Measurements from ENCODE around the gene PLOD1.

The PLOD1 gene

GRCh38 chr1:11979028-11979850 lies 44.7 kb downstream of the PLOD1 start:
- Histone ChIP-seq H3K4me3 (ENCODE audit: low read depth, low read length) (no peak overlapping the region), H2BK5ac (ENCODE audit: low read depth, low read length, poor library complexity) (no peak overlapping the region), H4K12ac (ENCODE audit: low read depth, low read length) (no peak overlapping the region), H2BK12ac (ENCODE audit: low read length) (no peak overlapping the region), H3K14ac (ENCODE audit: low read length) (no peak overlapping the region), H3K4ac (ENCODE audit: low read depth, low read length) (no peak overlapping the region), H3K23ac (ENCODE audit: low read length) (no peak overlapping the region), H3K36me3 (ENCODE audit: control insufficient read depth in 1 of 2, insufficient read depth in 2 of 2, low read length in 2 of 2) (peaks cover 33 to 37% of the 10 kb centered on the region in 2 experiments), H3K4me1 (ENCODE audit: control insufficient read depth in 1 of 2, insufficient read depth in 2 of 2, low read length in 2 of 2) (peaks cover 12 to 17% of the 10 kb centered on the region in 2 experiments), H3K4me2 (ENCODE audit: low read length) (peak overlapping the region; percentile 65), H3K79me2 (ENCODE audit: control insufficient read depth, insufficient read depth, low read length, poor library complexity) (peaks cover 5% of the 10 kb centered on the region), H4K8ac (ENCODE audit: low read depth, low read length) (no peak overlapping the region), H2AFZ (ENCODE audit: insufficient read depth, low read length, poor library complexity) (no peak overlapping the region), H4K91ac (ENCODE audit: low read depth, low read length) (no peak overlapping the region), H3K27ac (ENCODE audit: low read depth, low read length) (peak overlapping the region; percentile 55), H3K27me3 (ENCODE audit: insufficient read depth, low read length) (no peaks in the 10 kb centered on the region), H2BK120ac (ENCODE audit: insufficient read depth, low read length, poor library complexity) (no peak overlapping the region), H3K79me1 (ENCODE audit: low read length) (peaks cover 4% of the 10 kb centered on the region), H3K9ac (ENCODE audit: low read length) (no peak overlapping the region), H2AK5ac (ENCODE audit: low read length) (no peak overlapping the region), H3K18ac (ENCODE audit: low read length) (no peak overlapping the region), H3K9me3 (ENCODE audit: insufficient read depth, low read depth, low read length) (no peaks in the 10 kb centered on the region)
- no peak for DNase-seq
- WGBS (ENCODE audit: extremely low coverage, insufficient coverage, insufficient read length) = no CpG with 5 or more reads among the region's 29 CpGs

- Histone ChIP-seq H3K4ac (ENCODE audit: low read depth, low read length) (peak within 1 kb of the TSS; percentile 77), H2BK5ac (ENCODE audit: low read depth, low read length, poor library complexity) (peak within 1 kb of the TSS; percentile 32), H2BK12ac (ENCODE audit: low read length) (no peak within 1 kb of the TSS), H3K4me1 (ENCODE audit: control insufficient read depth in 1 of 2, insufficient read depth in 2 of 2, low read length in 2 of 2) (peaks cover 12 to 17% of the 10 kb centered on the region in 2 experiments), H4K8ac (ENCODE audit: low read depth, low read length) (peak within 1 kb of the TSS; percentile 91), H3K27ac (ENCODE audit: low read depth, low read length) (peak within 1 kb of the TSS; percentile 88), H2AFZ (ENCODE audit: insufficient read depth, low read length, poor library complexity) (peak within 1 kb of the TSS; percentile 57), H3K36me3 (ENCODE audit: control insufficient read depth in 1 of 2, insufficient read depth in 2 of 2, low read length in 2 of 2) (peaks cover 31 to 36% of the 10 kb centered on the region in 2 experiments), H3K9me3 (ENCODE audit: insufficient read depth, low read depth, low read length) (no peaks in the 10 kb centered on the region), H2AK5ac (ENCODE audit: low read length) (peak within 1 kb of the TSS; percentile 73), H3K4me3 (ENCODE audit: low read depth, low read length) (peak within 1 kb of the TSS; percentile 98), H3K23ac (ENCODE audit: low read length) (no peak within 1 kb of the TSS), H3K27me3 (ENCODE audit: insufficient read depth, low read length) (no peaks in the 10 kb centered on the region), H3K14ac (ENCODE audit: low read length) (peak within 1 kb of the TSS; percentile 83), H3K79me1 (ENCODE audit: low read length) (peaks cover 4% of the 10 kb centered on the region), H3K9ac (ENCODE audit: low read length) (peak within 1 kb of the TSS; percentile 88), H3K4me2 (ENCODE audit: low read length) (peak within 1 kb of the TSS; percentile 97), H2BK120ac (ENCODE audit: insufficient read depth, low read length, poor library complexity) (peak within 1 kb of the TSS; percentile 47), H3K79me2 (ENCODE audit: control insufficient read depth, insufficient read depth, low read length, poor library complexity) (peaks cover 7% of the 10 kb centered on the region), H4K91ac (ENCODE audit: low read depth, low read length) (peak within 1 kb of the TSS; percentile 71), H3K18ac (ENCODE audit: low read length) (peak within 1 kb of the TSS; percentile 67), H4K12ac (ENCODE audit: low read depth, low read length) (peak within 1 kb of the TSS; percentile 70)
- WGBS (ENCODE audit: extremely low coverage, insufficient coverage, insufficient read length) = no CpG with 5 or more reads among the region's 74 CpGs
- DNase-seq = peak; percentile 98 to 99
Observed at GRCh38 chr1:11979851-11980675, 45.5 kb downstream of the PLOD1 start, which contains the start of gene MFN2. TSS of gene MFN2 (plus strand) at chr1:11980444. CDS start at chr1:11989169, 8,725 bp downstream.

GRCh38 chr1:11980676-11980972 lies 46.1 kb downstream of the PLOD1 start:
- whole genome bisulfite sequencing (ENCODE audit: extremely low coverage, insufficient coverage, insufficient read length) = no CpG with 5 or more reads among the region's 12 CpGs
- H3K14ac ChIP-seq (ENCODE audit: low read length) = peak overlapping the region; percentile 83
- H2BK5ac ChIP-seq (ENCODE audit: low read depth, low read length, poor library complexity) = peak overlapping the region; percentile 32
- no peak overlapping the region for H2BK12ac ChIP-seq (ENCODE audit: low read length)
- peaks cover 12 to 17% of the 10 kb centered on the region in 2 experiments for H3K4me1 ChIP-seq (ENCODE audit: control insufficient read depth in 1 of 2, insufficient read depth in 2 of 2, low read length in 2 of 2)
- peak overlapping the region; percentile 88 for H3K9ac ChIP-seq (ENCODE audit: low read length)
- H3K27me3 ChIP-seq (ENCODE audit: insufficient read depth, low read length) = no peaks in the 10 kb centered on the region
- peak overlapping the region; percentile 70 for H4K12ac ChIP-seq (ENCODE audit: low read depth, low read length)
- DNase-seq = peak in 1 of 2 donors; percentile 15
- H3K79me2 ChIP-seq (ENCODE audit: control insufficient read depth, insufficient read depth, low read length, poor library complexity) = peaks cover 7% of the 10 kb centered on the region
- H3K4ac ChIP-seq (ENCODE audit: low read depth, low read length) = peak overlapping the region; percentile 77
- H2AFZ ChIP-seq (ENCODE audit: insufficient read depth, low read length, poor library complexity) = peak overlapping the region; percentile 57
- peak overlapping the region; percentile 73 for H2AK5ac ChIP-seq (ENCODE audit: low read length)
- H3K79me1 ChIP-seq (ENCODE audit: low read length) = peaks cover 4% of the 10 kb centered on the region
- peak overlapping the region; percentile 91 for H4K8ac ChIP-seq (ENCODE audit: low read depth, low read length)
- H3K9me3 ChIP-seq (ENCODE audit: insufficient read depth, low read depth, low read length) = no peaks in the 10 kb centered on the region
- H3K27ac ChIP-seq (ENCODE audit: low read depth, low read length) = peak overlapping the region; percentile 88
- H3K36me3 ChIP-seq (ENCODE audit: control insufficient read depth in 1 of 2, insufficient read depth in 2 of 2, low read length in 2 of 2) = peaks cover 25 to 33% of the 10 kb centered on the region in 2 experiments
- peak overlapping the region; percentile 97 for H3K4me2 ChIP-seq (ENCODE audit: low read length)
- peak overlapping the region; percentile 71 for H4K91ac ChIP-seq (ENCODE audit: low read depth, low read length)
- H3K23ac ChIP-seq (ENCODE audit: low read length) = no peak overlapping the region
- H3K4me3 ChIP-seq (ENCODE audit: low read depth, low read length) = peak overlapping the region; percentile 98
- peak overlapping the region; percentile 67 for H3K18ac ChIP-seq (ENCODE audit: low read length)
- peak overlapping the region; percentile 47 for H2BK120ac ChIP-seq (ENCODE audit: insufficient read depth, low read length, poor library complexity)

- Histone ChIP-seq H3K4me2 (ENCODE audit: low read length) (peak overlapping the region; percentile 97), H3K18ac (ENCODE audit: low read length) (no peak overlapping the region), H3K14ac (ENCODE audit: low read length) (no peak overlapping the region), H3K4me1 (ENCODE audit: control insufficient read depth in 1 of 2, insufficient read depth in 2 of 2, low read length in 2 of 2) (peaks cover 12 to 17% of the 10 kb centered on the region in 2 experiments), H3K23ac (ENCODE audit: low read length) (no peak overlapping the region), H2BK12ac (ENCODE audit: low read length) (no peak overlapping the region), H3K9me3 (ENCODE audit: insufficient read depth, low read depth, low read length) (no peaks in the 10 kb centered on the region), H2AFZ (ENCODE audit: insufficient read depth, low read length, poor library complexity) (no peak overlapping the region), H2BK120ac (ENCODE audit: insufficient read depth, low read length, poor library complexity) (no peak overlapping the region), H3K79me1 (ENCODE audit: low read length) (peaks cover 4% of the 10 kb centered on the region), H4K91ac (ENCODE audit: low read depth, low read length) (no peak overlapping the region), H3K4me3 (ENCODE audit: low read depth, low read length) (no peak overlapping the region), H3K36me3 (ENCODE audit: control insufficient read depth in 1 of 2, insufficient read depth in 2 of 2, low read length in 2 of 2) (peaks cover 23 to 38% of the 10 kb centered on the region in 2 experiments), H3K27ac (ENCODE audit: low read depth, low read length) (no peak overlapping the region), H4K8ac (ENCODE audit: low read depth, low read length) (no peak overlapping the region), H3K27me3 (ENCODE audit: insufficient read depth, low read length) (no peaks in the 10 kb centered on the region), H2AK5ac (ENCODE audit: low read length) (no peak overlapping the region), H3K4ac (ENCODE audit: low read depth, low read length) (peak overlapping the region; percentile 92), H3K79me2 (ENCODE audit: control insufficient read depth, insufficient read depth, low read length, poor library complexity) (peaks cover 7% of the 10 kb centered on the region), H3K9ac (ENCODE audit: low read length) (no peak overlapping the region), H4K12ac (ENCODE audit: low read depth, low read length) (no peak overlapping the region), H2BK5ac (ENCODE audit: low read depth, low read length, poor library complexity) (no peak overlapping the region)
- no peak for DNase-seq
- WGBS (ENCODE audit: extremely low coverage, insufficient coverage, insufficient read length) = no CpG with 5 or more reads among the region's 13 CpGs
Observed at GRCh38 chr1:11981378-11982009, 47.0 kb downstream of the PLOD1 start.
